ENCODE results near the gene EPB42.

- TF ChIP-seq INSM2 (tag by site-specific recombination; IDR thresholded peaks at IDR 0.05): no peak
- no peak for TF ChIP-seq CTCF (tag by site-specific recombination; IDR thresholded peaks at IDR 0.05)
- TF ChIP-seq ZNF138 (tag by site-specific recombination; IDR thresholded peaks at IDR 0.05; ENCODE audit: borderline replicate concordance): no peak
- TF ChIP-seq TCF7L2 (IDR thresholded peaks at IDR 0.05; ENCODE audit: borderline replicate concordance, low read depth, low read length): no peak
- no peak for TF ChIP-seq ELK4 (IDR thresholded peaks at IDR 0.05; ENCODE audit: borderline replicate concordance, low read depth, low read length)
- TF ChIP-seq ZNF624 (tag by site-specific recombination; IDR thresholded peaks at IDR 0.05): no peak
- no peak for TF ChIP-seq ZNF202 (tag by site-specific recombination; IDR thresholded peaks at IDR 0.05; ENCODE audit: borderline replicate concordance)
- no peak for TF ChIP-seq ZNF777 (tag by site-specific recombination; IDR thresholded peaks at IDR 0.05; ENCODE audit: borderline replicate concordance)
- TF ChIP-seq ZNF121 (tag by site-specific recombination; IDR thresholded peaks at IDR 0.05): no peak
- no peak for TF ChIP-seq ZNF558 (tag by site-specific recombination; IDR thresholded peaks at IDR 0.05)
- TF ChIP-seq ZBTB10 (tag by site-specific recombination; IDR thresholded peaks at IDR 0.05): no peak
- TF ChIP-seq ZNF398 (tag by site-specific recombination; IDR thresholded peaks at IDR 0.05): no peak
- no peak for TF ChIP-seq REST (tag by site-specific recombination; IDR thresholded peaks at IDR 0.05)
- TF ChIP-seq KLF16 (tag by site-specific recombination; IDR thresholded peaks at IDR 0.05): no peak
Measured at GRCh38 chr15:43221422-43221821, 604 bp upstream of the EPB42 start.
